22Rv1 (cell line): ENCODE measurements around the gene LIN7B.

ENCODE experiments used
- H3K27ac ChIP-seq: fragments of 450-650 bp; 2 replicates; pipeline ENCODE4 v1.5.1; 2017
- ZFX ChIP-seq: fragments of 450-650 bp; IDR thresholded peaks from 2 replicates; pipeline ENCODE4 v1.6.1; 2017; ENCODE audit warnings: antibody characterized with exemption, borderline replicate concordance
- TF ChIP-seq, protein P1 (sequence below): fragments of 450-650 bp; IDR thresholded peaks from 2 replicates; pipeline ENCODE4 v1.5.1; 2017; ENCODE audit warnings: mild to moderate bottlenecking

LIN7B gene

DNA sequence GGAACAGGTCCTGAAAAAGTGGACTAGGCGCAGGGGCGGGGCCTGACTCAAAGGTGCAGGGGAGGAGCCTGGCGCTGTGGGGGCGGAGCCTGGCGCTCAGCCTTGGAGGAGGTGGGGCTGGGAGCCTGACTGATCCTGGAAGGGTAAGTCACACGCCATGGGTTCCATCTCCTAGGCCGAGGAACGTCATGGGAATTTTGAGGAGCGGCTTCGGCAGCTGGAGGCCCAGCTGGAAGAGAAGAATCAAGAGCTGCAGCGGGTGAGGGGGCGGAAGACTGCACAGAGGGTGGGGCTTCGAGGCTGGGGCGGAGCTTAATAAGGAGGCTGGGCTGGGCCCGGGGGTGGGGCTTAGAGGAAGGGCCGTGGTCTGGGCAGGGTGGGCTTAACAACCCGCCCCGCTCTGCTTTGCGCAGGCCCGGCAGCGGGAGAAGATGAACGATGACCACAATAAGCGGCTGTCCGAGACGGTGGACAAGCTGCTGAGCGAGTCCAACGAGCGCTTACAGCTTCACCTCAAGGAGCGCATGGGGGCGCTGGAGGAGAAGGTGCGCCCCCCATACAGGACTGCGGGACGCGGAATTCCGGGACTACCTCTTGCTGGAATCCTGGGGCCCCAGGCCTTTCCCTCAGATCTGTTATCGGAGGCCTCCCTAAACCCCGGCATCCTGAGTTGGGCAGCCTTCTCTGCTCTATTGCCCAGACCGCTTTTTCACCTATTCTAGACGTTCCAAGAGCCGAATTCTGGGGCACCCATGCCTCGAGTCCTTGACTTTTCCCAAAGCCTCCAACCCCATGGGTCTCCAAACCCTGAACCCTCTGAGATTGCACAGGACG lies 19.7 kb downstream of the LIN7B start:
- H3K27ac ChIP-seq: peak overlapping the region; percentile 84
- TF ChIP-seq ZFX: no peak
- TF ChIP-seq, protein P1, sequence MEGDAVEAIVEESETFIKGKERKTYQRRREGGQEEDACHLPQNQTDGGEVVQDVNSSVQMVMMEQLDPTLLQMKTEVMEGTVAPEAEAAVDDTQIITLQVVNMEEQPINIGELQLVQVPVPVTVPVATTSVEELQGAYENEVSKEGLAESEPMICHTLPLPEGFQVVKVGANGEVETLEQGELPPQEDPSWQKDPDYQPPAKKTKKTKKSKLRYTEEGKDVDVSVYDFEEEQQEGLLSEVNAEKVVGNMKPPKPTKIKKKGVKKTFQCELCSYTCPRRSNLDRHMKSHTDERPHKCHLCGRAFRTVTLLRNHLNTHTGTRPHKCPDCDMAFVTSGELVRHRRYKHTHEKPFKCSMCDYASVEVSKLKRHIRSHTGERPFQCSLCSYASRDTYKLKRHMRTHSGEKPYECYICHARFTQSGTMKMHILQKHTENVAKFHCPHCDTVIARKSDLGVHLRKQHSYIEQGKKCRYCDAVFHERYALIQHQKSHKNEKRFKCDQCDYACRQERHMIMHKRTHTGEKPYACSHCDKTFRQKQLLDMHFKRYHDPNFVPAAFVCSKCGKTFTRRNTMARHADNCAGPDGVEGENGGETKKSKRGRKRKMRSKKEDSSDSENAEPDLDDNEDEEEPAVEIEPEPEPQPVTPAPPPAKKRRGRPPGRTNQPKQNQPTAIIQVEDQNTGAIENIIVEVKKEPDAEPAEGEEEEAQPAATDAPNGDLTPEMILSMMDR: no peak

DNA sequence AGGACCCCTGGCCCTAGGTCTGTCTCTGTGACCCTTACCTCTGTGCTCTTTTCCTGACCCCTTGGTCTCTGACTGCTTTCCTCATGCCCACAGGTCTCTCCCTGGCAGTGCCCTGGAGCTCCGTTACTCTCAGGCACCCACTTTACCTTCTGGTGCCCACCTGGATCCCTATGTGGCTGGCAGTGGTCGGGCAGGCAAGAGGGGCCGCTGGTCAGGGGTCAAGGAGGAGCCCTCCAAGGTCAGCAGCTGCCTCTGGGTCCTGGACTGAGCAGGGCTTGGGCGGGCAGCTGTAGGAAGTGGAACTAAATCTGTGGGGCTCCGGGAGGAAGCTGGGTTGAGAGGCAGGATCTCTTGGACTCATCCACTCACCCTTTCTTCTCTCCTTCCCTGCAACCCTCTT lies 21.5 kb downstream of the LIN7B start:
- TF ChIP-seq, protein P1: no peak
- no peak for TF ChIP-seq ZFX
- H3K27ac ChIP-seq: peak overlapping the region; percentile 84

DNA sequence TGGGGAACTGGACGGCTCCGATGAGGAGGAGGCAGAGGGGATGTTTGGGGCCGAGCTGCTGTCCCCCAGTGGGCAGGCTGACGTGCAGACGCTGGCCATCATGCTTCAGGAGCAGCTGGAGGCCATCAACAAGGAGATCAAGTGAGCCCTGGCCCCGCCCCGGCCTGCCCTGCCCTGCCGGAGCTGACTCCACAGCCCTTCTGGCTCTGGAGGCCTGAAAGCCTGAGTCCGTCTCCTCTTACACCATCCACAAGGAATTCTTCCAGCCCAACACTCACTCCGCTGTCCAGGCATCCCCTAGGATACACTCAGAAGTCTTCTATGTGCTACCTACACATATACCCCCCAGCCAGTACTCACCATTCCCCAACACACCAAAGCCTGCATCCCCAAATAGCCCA lies 22.6 kb downstream of the LIN7B start:
- TF ChIP-seq ZFX: no peak
- TF ChIP-seq, protein P1: no peak
- H3K27ac ChIP-seq: peak overlapping the region; percentile 84

DNA sequence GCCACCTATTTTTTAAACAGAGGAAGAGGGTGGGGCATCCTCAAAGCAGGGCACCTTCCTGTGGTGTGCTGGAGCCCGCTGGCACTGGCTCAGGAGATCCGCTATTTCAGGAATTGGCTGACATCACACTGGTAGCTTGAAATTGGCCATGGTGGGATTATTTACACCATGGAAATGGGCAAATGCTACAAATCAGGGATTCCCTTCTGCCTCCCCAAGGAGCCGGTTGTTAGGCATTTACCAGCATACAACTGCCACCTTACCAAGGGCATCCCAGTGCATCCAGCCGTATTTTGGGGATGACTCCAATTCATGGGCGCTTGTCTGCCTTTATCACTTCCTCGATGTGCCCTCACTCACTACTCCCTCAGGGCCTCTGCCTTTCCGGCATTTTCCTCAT lies 26.8 kb downstream of the LIN7B start:
- H3K27ac ChIP-seq: peak overlapping the region; percentile 100
- TF ChIP-seq, protein P1: no peak
- TF ChIP-seq ZFX: no peak

DNA sequence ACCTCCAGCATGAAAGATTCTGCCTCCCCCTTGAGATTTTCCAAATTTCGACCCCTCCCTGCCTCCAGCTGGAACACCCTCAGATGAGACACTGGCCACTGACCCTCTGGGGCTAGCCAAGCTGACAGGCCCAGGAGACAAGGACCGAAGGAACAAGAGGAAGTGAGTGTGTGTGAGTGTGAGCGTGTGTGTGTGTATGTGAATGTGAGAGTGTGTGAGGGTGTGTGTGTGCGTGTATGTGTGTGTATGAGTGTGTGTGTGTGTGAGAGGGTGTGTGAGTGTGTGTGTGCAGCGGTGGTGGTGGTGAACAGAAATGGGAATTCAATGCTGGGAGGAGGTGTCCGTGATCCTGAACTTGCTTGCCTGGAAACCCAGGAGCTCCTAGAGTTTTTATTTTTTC lies 27.2 kb downstream of the LIN7B start:
- TF ChIP-seq ZFX: no peak
- TF ChIP-seq, protein P1: no peak
- H3K27ac ChIP-seq: peak overlapping the region; percentile 100

DNA sequence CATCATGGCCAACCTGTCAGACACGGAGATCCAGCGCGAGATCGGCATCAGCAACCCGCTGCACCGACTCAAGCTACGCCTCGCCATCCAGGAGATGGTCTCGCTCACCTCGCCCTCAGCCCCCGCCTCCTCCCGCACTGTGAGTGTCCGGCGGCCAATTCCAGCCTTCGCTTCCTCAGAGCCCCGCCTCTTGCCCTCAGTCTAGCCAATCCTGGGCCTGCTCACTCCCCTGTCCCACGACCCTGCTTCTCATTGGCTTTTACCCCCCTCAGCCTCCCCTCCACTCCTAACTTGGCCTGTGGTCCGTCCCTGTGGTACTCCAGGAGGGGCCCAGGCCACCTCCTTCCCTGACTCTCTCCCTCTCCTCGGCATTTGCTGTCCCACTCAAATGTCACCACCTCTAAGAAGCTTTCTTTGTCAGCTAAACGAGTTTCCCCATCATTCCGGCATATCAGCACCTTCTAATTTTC lies 28.7 kb downstream of the LIN7B start:
- peak overlapping the region; percentile 100 for H3K27ac ChIP-seq
- no peak for TF ChIP-seq ZFX
- TF ChIP-seq, protein P1: no peak

DNA sequence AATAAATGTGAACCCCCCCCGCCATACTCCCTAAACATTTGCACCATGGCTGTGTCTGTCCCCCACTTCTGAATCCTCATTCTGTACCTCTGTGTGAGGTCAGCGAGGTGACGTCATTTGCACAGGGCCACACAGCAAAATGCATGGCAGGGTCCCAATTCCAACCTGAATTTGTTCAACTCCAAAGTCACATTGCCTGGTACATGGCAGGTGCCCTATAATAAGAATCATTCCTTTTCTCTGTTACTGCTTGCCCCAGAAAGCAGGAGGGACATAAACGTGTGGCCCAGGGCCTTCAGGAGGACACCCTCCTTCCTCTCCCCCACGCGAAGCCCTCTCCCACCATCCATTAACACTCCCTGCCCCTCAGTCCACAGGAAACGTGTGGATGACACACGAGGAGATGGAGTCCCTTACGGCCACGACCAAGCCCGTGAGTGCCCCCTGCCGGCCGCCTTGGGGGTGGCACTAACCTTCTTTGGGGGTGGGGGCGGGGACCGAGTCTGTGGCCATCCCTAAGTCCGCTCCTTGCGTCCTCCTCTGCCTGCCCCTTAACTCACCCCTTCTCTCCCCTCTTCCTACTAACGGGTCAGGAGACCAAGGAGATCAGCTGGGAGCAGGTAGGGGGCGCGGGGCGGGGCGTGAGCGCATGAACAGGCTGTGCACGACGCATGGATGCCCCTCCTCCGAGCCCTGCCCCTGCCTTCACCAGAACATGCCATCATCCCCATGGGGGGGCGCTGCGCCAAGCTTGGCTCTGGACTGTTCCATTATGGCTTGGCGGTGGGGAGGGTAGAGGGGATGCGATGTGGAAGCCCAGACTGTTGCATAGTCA lies 31.6 kb downstream of the LIN7B start:
- peak overlapping the region; percentile 100 for H3K27ac ChIP-seq
- TF ChIP-seq, protein P1: peak; percentile 94
- no peak for TF ChIP-seq ZFX

DNA sequence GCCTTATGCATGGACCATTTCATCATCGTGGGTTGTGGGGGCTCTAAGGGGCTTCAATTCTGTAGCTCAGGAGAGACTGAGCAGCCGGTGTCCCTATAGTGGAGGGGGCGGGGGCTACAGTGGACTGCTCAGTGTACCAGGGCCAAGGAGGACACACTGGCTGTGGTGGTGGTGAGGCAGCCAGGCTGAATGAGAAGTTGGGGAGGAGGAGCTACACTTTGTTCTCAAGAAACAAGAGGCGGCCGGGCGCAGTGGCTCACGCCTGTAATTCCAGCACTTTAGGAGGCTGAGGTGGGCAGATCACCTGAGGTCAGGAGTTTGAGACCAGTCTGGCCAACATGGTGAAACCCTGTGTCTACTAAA lies 32.2 kb downstream of the LIN7B start:
- H3K27ac ChIP-seq: peak overlapping the region; percentile 100
